Activated effector memory CD4-positive, alpha-beta T cell treated with anti-CD3 and anti-CD28 coated beads, Interleukin-2, amount 50 U/mL, for 16 hours (primary cell): ENCODE data around the gene FGF1.

ENCODE experiments used
- DNase-seq: peaks from one replicate; pipeline ENCODE4 v3.0.0-alpha.2; 2020

FGF1 gene

DNA sequence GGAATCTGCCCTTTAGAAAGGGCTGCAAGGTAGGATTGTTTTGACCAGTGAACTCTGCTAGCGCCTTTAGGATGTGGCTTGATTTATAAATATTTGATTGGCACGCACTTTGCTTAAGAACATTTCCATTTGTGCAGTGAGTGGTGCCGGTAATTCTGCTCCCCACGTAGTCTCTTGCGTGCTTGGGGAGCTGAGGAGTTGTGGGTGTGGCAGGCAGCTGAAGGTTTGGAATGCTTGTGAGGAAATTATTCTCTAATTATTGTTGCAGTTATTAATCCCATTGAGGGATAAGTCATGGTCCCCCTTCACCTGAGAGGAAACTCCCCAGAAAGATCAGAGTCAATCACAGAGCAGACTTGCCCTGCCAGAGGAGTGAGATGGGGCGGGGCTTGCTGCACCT lies 76.7 kb downstream of the FGF1 start:
- DNase-seq: no peak

DNA sequence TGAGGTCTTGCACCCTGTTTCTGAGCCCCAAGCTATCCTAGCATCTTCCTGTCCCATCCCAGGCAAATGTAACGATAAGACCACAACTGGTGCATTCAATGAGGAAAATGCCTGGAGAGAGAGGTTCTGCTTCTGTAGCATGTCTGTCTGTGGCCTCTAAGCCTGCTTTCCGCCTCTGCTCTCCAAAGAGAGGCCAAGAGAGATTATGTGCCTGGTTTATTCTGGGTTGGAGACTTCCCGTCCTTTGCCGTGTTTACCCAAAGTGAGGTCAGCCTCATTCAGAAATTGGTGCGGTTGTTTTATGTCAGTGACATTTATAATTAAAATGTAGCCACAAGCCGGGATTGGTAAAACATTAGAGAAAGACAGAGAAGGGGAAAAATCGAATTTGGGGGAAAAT lies 77.8 kb downstream of the FGF1 start:
- DNase-seq: no peak

DNA sequence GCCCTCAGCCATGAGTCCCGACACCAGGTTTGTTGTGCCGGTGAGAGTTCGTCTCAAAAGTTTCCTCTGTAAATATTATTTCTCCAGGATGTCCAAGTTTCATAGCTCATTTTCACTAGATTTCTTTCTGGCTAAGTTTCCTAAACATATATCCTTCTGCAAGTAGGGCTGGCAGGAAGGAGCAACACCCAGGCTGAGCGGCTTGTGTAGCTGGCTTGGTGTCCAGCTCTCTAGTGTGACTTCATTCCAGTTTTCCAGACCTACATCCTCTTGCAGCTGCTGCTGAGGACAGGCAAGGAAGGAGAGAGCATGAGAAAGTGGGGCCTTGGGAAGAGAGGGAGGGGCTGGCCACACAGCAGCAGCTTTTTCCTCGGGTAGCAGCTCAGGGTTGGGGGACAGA lies 80.3 kb downstream of the FGF1 start:
- no peak for DNase-seq

DNA sequence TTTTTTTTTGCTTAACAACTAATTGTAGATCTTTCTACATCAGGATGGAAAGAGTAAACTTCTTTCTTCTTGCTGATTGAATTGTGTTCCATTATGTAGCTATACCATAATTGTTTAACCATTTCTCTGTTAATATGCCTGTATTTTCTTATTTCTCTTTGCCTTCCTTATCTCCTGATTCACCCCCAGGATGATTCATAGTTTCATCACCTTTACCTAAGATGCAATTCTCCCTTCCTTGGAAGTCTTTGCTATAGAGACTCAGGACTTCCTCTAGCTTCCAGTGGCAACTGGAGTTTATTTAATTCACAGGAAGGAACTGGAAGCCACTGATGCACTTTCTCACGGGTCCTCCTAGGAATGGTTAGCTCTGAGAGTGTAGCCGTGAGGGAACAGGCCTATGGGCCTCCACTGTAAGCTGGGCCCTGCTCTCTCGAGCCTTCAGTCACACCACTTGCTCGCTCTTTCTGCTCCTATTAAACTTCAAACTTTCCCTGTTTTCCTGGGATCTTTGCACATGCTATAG lies 83.1 kb downstream of the FGF1 start:
- DNase-seq: no peak

DNA sequence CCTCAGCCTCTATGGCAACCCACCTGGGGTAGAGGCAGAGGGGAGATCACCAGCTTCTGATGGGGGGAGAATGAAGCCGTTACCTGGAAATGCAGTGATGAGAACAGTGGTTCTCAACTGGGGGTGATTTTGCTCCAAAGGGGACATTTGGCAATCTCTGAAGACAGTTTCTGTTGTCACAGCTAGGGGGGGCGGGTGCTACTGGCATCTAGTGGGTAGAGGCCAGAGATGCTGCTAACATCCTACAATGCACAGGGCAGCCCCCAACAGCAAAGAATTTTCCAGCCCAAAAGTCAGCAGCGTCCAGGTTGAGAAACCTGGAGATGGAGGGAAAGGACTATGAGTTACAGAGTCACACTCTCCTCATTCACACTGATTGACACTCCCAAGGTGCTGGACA lies 84.5 kb downstream of the FGF1 start:
- DNase-seq: no peak

DNA sequence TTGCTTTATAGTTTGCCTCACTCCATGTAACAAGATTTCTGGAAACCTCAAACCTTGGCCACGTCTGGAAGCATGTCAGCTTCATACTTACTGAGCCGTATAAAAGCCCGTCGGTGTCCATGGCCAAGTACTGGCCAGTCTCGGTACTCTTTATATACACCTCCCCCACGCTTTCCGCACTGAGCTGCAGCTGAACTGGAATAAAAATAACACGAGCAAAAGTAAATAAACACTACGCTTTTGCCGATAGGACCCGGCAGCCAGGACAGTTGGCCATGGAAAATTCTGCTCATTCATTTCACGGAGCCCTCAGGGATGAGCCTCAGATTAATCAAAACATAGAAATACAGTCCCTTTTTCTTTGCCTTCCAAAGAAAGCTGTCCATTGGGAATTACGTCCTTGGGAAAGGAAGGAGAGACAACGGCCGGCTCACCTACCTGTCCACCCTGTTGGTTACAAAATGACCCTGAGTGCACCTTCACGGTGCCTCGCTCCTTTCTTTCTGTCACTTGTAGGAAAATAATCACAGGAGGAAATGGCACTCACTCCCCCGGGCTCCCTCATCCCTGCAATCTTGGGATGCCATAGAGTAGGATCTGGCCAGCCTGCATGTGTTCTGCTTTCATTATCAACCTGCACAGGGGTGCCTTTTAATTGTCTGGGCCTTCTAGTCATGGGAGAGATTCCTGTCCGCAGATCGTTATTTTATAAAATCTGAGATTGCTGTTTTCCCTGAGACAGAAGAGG lies 85.1 kb downstream of the FGF1 start:
- no peak for DNase-seq

DNA sequence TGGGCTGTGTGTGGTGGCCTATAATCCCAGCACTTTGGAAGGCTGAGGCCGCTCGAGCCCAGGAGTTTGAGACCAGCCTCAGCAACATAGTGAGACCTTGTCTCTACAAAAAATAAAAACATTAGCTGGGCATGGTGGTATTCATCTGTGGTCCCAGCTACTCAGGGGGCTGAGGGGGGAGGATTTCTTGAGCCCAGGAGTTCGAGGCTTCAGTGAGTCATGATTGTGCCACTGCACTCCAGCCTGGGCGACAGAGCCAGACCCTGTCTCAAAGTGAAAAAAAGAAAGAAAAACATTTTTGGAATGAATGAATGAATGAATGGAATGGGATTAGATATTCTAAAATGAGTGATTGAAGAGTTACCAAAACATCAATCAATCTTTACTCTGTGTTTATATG lies 85.8 kb downstream of the FGF1 start:
- DNase-seq: no peak

DNA sequence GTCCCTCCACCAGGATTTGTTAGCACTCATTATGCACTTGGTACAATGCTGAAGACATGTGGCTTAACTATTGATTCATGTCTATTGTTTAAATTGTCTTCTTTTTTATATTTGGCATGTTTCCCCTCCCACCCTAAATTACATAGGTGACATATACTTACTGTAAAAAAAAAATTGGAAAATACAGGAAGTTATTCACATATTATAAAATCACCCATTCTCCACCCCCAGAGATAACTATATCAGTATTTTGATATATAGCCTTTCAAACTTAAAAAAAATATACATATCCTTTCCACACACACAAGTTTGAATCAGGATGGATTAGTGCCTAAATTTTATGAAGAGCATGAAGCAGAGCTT lies 87.6 kb downstream of the FGF1 start:
- no peak for DNase-seq

DNA sequence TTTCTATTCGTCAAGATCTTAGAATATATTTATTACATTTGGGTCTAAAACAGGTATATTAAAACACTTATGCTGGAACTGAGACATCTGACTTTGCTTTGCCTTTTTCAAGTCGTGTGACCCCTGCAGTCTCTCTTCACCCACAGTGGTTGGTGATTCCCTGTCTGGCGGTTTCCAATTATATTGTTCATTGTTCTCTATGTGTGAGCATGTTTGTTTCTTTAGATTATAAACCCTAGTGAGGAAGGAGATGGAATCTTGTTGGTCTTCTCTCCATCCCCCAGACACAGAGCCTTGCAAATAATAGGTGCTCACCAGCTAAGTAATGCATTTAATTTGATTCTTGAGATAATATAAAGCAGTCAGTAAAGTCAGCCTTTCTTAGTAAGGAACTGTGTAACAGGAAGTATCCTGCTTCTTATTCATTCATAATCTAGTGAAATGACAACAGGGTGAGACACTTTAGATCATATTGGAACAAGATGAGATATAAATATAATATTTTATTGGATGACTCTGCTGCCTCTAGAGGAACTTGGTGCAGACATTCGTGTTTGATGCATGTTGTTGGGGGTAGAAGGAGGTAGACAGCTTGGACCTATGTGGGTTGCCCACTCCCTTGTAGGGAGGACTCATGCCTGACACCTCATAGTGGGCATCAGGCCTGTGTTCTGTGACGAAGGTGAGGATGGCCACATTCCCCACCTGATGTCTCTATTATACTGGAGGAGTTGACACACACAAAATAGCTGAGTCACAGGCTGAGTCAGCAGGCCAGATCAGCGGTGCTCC lies 88.1 kb downstream of the FGF1 start:
- peak; percentile 71 for DNase-seq

DNA sequence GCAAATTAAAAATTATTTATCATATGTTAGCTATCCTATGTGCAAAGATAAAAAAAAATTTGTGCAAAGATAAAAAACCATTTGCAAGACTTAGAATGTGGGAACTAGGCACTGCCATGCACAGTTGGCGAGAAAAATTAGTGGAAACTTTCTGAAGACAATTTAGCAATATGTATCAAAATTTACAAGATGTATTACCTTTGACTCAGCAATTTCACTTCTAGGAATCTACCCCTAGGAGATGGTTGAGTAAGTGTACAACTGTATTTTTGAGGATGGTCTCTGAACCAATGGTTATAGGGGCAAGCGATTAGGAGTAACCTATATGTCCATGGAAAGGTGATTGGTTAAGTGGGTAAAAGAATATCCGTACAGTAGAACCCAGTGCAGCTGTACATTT lies 88.9 kb downstream of the FGF1 start:
- no peak for DNase-seq

DNA sequence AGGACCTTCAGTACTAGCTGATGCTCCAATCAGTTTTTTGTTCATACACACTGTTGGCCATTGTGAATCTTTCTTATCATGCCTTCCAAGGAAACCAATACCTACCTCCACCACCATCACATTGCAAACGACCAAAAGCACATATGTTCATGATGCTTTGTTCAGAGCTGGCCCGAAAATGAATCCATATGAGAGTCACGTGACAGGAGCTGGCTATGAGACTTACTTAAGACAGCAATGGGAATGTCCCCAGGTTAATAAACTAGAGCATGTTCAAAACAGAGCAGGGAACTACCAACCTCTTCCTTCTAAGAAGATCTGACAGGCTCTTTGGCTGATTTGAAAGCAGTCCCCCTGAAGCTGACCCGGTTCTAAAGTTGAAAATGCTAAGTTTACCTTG lies 93.5 kb downstream of the FGF1 start:
- DNase-seq: no peak

DNA sequence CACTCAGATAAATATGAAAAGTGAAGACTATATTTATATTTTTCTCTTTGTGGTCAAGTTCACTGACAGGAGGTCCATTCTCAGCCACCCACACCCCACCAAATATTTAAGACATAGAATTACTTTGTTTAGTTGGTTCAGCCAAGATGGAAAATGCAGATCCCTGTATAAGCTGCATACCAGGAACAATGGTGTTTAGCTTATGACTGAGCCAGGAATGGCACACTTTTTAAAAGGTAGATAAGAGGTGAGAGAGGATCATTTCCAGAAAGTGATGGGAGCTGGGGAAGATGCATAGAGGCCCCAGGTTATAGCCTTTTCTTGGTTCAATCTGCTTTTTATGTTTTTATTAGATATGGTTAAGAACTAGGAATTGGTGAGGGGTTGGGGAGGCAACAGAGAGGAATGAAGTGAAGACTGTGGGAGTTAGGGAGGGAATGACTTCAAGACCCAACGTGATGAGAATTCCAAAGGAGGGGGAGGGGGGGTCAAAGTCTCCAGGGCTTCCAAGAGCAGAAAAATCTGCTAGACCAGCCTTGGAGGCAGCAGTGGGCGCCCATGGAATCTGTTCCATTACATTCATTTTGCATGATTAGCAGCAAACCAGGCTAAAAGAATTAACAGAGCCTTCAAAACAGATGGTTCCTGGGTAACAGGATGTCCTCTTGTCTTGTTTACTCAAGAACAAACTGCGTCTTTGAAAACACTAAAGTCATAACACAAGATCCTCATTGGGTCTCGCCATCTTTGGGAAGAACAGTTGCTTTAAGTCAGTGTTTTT lies 95.2 kb downstream of the FGF1 start:
- DNase-seq: no peak

DNA sequence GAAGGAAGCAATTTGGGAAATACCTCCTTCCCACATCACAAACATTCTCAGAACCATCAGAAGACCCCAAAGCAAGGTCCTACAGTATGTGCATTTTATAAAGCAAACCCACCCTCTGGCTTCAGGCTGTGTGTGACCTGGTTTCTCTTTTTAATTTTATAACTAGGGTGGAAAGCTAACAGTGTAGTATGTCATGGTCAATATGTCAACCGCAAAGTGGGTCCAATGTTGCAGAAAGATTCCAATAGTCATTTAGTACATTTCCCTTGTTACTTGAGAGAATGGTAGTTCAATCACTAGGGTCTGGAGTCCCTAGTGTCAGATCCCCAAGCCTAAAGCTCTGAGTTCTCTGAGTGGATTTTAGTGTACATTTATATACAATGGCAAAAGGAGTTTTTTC lies 96.2 kb downstream of the FGF1 start:
- DNase-seq: no peak

DNA sequence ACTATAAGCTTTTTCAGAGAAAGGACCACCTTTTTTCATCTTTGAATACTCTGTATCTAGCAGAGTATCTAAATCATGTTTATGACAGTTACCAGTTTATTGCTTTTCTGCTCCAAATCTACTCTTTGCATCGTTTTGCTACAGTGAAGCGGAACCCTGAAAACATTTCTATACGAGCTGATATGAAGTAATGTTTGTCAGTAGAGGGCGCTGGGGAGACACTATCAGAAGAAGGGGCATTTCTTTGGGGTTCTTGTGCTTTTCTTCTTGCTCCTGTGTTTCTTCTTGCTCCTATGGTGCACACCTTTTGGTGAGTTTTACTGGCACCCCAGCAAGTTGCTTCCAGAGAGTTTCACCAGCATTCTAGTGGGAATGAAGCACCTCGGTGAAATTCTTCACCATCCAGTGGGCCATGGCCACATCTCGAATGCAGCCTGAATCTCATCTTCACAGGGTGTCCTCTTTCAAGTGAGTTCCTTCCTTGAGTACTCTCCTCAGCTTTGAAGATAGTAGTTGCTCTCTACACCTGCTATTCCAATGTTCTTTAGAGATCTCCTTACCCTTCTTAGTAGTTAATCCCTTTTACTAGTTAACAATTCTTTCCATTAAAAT lies 98.4 kb downstream of the FGF1 start:
- no peak for DNase-seq

DNA sequence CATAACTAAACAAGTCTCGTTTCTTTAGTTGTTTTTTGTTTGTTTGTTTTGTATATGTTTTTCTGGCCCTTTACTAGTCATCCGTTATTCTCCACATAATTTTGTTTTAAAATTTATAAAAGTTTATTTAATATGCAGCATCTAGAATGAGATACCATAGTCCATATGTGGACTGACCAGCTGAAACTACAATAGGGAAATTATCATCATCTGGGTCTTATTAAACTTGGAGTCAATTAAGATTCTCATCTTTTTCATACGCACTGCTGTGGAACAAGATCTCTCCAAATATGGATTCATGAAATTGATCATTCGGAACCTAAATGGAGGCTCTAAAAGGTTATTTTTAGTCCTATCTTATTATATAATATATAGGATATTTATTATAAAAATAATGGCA lies 99.3 kb downstream of the FGF1 start:
- DNase-seq: no peak

DNA sequence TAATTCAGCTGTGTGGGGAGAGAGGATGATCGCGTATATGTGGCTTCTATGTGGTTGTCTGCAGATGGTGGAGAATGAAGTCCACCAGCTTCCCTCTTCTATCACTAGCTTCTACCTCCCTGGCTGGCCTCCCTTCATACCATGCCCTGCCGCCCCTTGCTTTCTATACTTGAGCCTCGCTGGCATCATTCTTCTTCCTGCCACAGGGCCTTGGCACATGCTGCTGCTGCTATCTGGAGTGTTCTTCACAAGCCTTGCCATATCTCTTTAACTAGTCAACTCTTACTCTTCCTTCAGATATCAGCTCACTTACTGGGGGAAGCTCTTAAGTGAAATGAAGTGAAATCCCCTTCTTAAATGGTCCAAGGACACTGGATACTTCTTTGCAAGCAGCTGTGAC lies 100.4 kb downstream of the FGF1 start:
- DNase-seq: no peak

DNA sequence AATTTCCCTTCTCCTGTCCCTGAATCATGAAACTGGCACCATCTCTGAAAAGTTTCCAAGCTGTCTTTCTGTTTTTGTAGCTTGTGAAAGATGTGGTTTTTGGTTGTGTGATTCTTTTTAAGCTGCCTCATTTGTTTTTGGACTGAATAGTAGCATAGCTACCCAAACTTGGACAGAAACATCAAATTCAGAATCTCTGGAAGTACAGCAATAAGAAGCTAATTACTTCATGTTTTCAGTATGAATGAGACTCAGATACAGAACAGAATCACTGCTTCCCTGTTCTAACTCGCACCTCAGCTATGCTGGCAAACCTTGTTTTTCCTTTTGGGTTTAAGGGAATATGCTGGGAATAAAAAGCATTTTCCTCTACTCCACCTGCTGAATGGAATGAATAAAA lies 101.0 kb downstream of the FGF1 start:
- no peak for DNase-seq

DNA sequence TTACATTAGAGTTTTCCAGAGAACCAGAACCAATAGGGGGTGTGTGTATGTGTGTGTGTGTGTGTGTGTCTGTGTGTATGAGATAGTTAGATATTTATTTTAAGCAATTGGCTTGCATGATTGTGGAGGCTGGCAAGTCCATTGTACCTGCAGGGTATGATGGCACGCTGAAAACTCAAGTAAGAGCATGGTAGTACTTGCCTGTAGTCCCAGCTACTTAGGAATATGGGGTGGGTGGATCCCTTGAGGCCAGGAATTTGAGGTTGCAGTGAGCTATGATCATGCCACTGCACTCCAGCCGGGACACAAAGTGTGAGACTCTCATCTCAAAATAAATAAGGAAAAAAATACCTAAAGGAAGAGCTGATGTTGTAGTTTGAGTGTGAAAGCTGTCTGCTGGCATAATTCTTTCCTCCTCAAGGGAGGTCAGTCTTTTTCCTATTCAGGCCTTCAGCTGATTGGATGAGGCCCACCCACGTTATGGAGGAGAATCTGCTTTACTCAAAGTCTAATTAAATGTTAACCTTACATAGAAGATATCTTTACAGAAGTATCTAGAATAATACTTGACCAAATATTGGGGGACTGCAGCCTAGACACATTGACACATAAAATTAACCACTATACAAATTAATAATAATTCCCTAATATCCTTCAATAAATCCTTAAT lies 107.6 kb downstream of the FGF1 start:
- no peak for DNase-seq

DNA sequence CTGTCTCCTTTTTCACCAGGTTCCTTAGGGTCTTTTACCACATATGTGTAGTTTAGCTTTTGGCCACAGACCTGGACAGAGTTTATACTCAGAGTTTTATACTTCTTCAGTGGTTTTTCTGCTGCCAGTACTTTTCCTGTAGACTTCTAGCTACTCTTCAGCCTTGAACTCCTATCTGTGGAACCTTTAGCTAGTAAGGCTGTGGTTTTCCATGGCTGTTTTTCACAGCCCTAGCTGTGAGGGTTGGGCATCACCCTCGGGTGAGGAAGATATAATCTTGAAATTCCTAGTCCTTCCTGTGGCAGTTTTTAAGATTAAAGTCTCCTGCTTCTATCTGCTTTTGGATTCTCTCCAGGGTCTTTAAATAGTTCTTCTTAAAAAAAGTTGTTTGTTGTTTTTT lies 109.1 kb downstream of the FGF1 start:
- no peak for DNase-seq

DNA sequence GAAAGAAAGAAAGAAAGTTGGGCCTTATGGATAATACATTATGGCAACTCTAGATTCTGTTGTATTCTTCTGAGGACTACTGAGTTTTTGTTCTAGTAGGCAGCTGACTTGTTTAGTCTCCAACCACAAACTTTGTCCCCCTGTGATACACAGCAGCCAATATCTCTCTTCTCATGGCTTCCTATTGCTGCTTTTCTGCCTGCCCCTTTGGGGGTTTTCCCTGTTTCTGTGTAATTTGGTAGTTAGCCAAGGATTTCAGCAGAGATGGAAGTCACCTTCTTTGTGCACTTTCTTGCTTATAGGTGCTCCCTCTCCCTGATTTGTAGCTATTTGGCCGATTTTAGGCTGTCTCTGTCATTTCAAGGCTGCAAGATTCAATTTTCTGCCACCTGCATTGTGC lies 109.6 kb downstream of the FGF1 start:
- no peak for DNase-seq

DNA sequence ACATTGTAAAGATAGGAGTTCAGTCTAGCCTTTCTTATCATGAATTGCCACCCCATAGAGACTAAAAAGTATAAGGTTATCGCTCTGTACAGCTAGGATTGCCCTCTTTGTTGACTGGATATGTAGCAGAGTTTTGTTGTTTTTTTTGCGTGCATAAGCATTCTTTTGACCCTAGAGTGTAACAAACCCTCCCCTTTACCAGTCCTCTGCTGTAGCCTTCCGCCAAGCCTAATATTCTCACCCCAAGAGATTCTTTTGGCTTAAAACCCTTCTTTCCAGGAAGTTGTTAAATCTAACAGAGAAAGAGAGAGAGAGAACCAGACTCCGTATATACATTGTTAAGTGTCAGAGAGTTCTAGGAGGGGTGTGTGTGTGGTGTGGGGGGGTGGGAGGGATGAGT lies 113.9 kb downstream of the FGF1 start:
- no peak for DNase-seq

DNA sequence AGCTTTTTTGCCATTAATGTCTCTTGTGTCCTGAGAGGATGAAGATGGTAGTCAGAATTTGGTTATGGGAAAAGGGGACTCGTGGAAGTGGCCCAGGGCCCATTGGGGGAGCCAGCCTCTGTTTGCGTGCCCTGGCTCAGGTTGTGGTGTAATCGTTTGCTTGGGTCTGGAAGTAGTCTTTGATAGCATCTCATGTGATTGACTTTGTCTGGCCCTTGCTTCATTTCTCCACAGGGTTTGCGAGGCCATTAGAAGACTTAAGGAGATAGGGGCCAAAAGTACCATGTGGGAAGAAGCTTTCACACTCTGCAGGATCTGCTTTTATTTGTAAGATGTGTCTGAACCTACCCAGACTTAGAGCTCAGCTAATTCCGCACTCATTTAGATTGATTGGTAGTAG lies 114.5 kb downstream of the FGF1 start:
- no peak for DNase-seq

DNA sequence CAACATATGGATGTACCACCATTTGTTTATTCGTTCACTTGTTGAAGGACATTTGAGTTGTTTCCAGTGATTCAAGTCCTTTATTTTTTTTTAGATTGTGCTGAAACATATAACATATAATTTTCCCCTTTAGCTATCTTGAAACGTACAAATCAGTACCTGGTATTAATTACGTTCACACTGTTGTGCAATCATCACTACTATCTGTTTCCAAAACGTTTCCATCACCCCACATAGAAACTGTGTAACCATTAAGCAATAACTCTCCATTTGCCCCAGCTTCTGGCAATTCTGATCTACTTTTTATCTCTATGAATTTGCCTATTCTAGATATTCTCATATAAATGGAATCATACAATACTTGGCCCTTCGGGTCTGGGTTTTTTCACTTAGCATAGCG lies 116.0 kb downstream of the FGF1 start:
- DNase-seq: no peak
